ENCODE data around the gene MAN2B1.
A peak's percentile ranks its signal among the peaks of the same experiment; 100 is the strongest.

Gene MAN2B1

DNA sequence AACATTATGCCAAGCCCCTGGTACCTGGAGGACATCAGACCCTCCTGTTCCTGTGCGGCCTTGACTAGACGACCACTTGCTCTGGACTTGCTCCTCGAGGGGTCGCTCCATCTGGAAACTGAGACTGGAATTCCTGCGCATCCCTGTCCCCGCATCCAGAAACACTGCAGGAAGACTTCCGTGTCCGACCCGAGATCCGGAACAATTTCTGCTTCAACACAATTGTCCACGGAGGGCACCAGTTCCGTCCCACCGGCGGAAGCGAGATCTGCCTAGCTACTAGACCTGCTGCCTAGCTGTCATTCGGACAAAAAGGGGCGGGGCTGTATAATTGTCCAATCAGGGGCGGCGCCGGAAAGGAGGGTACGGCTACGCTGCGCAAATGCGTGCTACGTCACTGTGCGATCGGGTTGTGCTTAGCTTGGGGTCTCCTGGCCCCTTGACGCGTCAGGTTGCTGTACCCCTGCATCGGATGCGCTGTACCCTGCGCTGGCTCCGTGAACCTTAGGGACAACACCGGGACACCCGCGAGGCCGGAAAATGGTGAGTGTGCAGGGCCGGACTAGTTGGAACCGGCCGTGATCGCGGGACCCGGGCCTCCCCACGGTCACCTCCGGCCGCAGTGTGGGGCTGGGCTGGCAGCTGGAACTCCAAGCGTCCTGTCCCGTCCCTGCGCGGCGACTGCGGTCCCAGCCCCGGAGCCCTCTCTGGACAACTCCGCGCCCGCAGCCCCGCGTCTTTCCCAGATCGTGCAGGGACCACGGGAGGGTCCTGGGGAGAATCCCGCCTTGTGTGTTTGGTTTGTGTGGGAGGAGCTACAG is 55.8 kb downstream of the MAN2B1 start, which contains the start of the genes ZNF490 and ZNF791:
TSS of gene ZNF490 (minus strand) at position 274 of the 821 bp plus-strand sequence. CDS start at position 141, 133 bp downstream.
TSS of gene ZNF791 (plus strand) at position 381 of the 821 bp plus-strand sequence. CDS start at position 541, 160 bp downstream.
- DNase-seq = peak; percentile 98 to 99 (median 98)

DNA sequence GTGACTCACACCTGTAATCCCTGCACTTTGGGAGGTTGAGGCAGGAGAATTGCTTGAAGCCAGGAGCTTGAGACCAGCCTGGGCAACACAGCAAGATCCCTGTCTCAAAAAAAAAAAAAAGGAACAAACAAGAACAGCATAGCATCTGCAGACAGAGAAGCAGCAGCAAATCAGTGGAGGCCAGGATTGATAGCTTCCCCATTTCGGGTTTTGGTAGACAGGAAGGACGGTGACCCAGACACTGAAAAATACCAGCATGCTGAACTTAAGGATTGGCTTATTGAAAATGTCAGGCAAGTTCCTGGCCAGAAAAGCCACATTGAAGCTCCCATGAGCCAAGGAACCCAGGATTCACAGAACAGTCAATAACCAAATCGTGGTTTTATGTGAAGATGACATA is 58.9 kb downstream of the MAN2B1 start:
- DNase-seq = peak in 2 of 3 donors; percentile 21 to 24

GRCh38 chr19:12606796-12607195 is 59.7 kb downstream of the MAN2B1 start:
- no peak for DNase-seq

- DNase-seq = no peak
Observed at GRCh38 chr19:12603714-12604113, 62.8 kb downstream of the MAN2B1 start.

DNA sequence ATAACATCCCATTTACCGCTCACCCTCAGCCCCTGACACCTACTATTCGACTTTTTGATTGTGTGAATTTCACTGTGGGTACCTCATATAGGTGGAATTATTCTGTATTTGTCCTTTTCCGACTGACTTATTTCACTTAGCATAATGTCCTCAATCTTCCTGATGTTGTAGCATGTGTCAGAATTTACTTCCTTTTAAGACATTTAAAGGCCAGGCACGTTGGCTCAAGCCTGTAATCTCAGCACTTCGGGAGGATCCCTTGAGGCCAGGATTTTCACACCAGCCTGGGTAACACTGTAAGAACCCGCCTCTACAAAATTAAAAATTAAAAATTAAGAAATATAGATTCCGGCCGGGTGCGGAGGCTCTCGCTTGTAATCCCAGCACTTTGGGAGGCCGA is 68.9 kb downstream of the MAN2B1 start:
- DNase-seq = no peak

- no peak for DNase-seq
Observed at GRCh38 chr19:12596927-12597548, 69.5 kb downstream of the MAN2B1 start.
